GM23248 (cell line): ENCODE data around the gene CLEC2B. TPM values are rescaled to one million over a fixed set of nuclear protein-coding genes. Genes with fewer than 3 reads are reported as not detected.

Source experiments
- DNase-seq: peaks from one replicate; pipeline ENCODE4 v3.0.0-alpha.2; 2015
- H2AFZ ChIP-seq: fragments of 200-600 bp; sonication (generic); 2 replicates; pipeline ENCODE4 v1.6.1; 2016; ENCODE audit warnings: antibody characterized with exemption
- H3F3A ChIP-seq: fragments of 200-600 bp; sonication (generic); 2 replicates; pipeline ENCODE4 v1.6.1; 2016; ENCODE audit warnings: mild to moderate bottlenecking, antibody characterized with exemption, mixed run types; ENCODE audit not compliant: insufficient read depth
- H3K27ac ChIP-seq: fragments of 200-600 bp; sonication (generic); 2 replicates; pipeline ENCODE4 v1.5.1; 2016; ENCODE audit warnings: mild to moderate bottlenecking
- H3K27me3 ChIP-seq: fragments of 200-600 bp; sonication (generic); replicated peaks from 2 replicates; pipeline ENCODE4 v1.6.1; 2016; ENCODE audit warnings: mild to moderate bottlenecking; ENCODE audit not compliant: insufficient read depth
- H3K36me3 ChIP-seq: fragments of 200-600 bp; sonication (generic); 2 replicates; pipeline ENCODE4 v1.6.1; 2016; ENCODE audit warnings: low read depth, mild to moderate bottlenecking
- H3K4me1 ChIP-seq: fragments of 200-600 bp; sonication (generic); 2 replicates; pipeline ENCODE4 v1.6.1; 2016; ENCODE audit warnings: mild to moderate bottlenecking; ENCODE audit not compliant: insufficient read depth
- H3K4me2 ChIP-seq: fragments of 200-600 bp; sonication (generic); one replicate; pipeline ENCODE4 v1.6.1; 2016; ENCODE audit warnings: mild to moderate bottlenecking; ENCODE audit not compliant: unreplicated experiment
- H3K4me3 ChIP-seq: fragments of 200-600 bp; sonication (generic); 2 replicates; pipeline ENCODE4 v1.5.1; 2016; ENCODE audit warnings: mild to moderate bottlenecking
- H3K79me2 ChIP-seq: fragments of 200-600 bp; sonication (generic); 2 replicates; pipeline ENCODE4 v1.6.1; 2016; ENCODE audit warnings: mild to moderate bottlenecking; ENCODE audit not compliant: insufficient read depth
- H3K9ac ChIP-seq: fragments of 200-600 bp; sonication (generic); 2 replicates; pipeline ENCODE4 v1.6.1; 2016; ENCODE audit warnings: mild to moderate bottlenecking
- H3K9me2 ChIP-seq: fragments of 200-600 bp; sonication (generic); 2 replicates; pipeline ENCODE4 v1.6.1; 2016; ENCODE audit warnings: mixed run types, mild to moderate bottlenecking, moderate library complexity; ENCODE audit not compliant: insufficient read depth
- H3K9me3 ChIP-seq: fragments of 200-600 bp; sonication (generic); one replicate; pipeline ENCODE4 v1.6.1; 2017; ENCODE audit warnings: low read depth
- H4K20me1 ChIP-seq: fragments of 200-600 bp; sonication (generic); 2 replicates; pipeline ENCODE4 v1.6.0; 2016; ENCODE audit not compliant: insufficient read depth
- EZH2 ChIP-seq: fragments of 200-600 bp; sonication (generic); IDR thresholded peaks from 2 replicates; pipeline ENCODE4 v1.6.1; 2018; ENCODE audit warnings: antibody characterized with exemption, mild to moderate bottlenecking; ENCODE audit not compliant: insufficient read depth, poor library complexity, severe bottlenecking
- EZH2phosphoT487 ChIP-seq: fragments of 200-600 bp; sonication (generic); IDR thresholded peaks from 2 replicates; pipeline ENCODE4 v1.6.1; 2018; ENCODE audit warnings: antibody characterized with exemption, moderate library complexity, mild to moderate bottlenecking, low read depth; ENCODE audit not compliant: insufficient read depth
- WGBS, 2 experiments: methylation state at CpG; one replicate each; pipeline ENCODE4 v1.1.6; 2015 to 2017; ENCODE audit warnings: low lambda C conversion rate in 2 of 2, low coverage in 1 of 2; ENCODE audit errors: missing lambda C conversion rate in 2 of 2; 5-methylcytosine and 5-hydroxymethylcytosine counted together
- in situ Hi-C: fragments of 300-500 bp; cut with MboI; formaldehyde crosslinking; loops from 2 replicates; pipeline ENCODE4 v1.15.0; 2020
- polyA plus RNA-seq: library from polyadenylated mRNA; unstranded; fragments of >200 nt; fragmentation: Nextera tagmentation; extraction: Ambion mirVana; gene quantifications from 2 replicates; pipeline ENCODE4 v1.2.1, GENCODE V29; 2016
- total RNA-seq: library from RNA; depleted of rRNA; stranded (reverse); fragments of >200 nt; shearing (Covaris generic); gene quantifications from 2 replicates; pipeline ENCODE4 v1.2.3, GENCODE V29; 2014

The CLEC2B gene
- total and polyA plus RNA-seq, 2 experiments from 2014 or later = 7.2 to 12.2 TPM

DNA sequence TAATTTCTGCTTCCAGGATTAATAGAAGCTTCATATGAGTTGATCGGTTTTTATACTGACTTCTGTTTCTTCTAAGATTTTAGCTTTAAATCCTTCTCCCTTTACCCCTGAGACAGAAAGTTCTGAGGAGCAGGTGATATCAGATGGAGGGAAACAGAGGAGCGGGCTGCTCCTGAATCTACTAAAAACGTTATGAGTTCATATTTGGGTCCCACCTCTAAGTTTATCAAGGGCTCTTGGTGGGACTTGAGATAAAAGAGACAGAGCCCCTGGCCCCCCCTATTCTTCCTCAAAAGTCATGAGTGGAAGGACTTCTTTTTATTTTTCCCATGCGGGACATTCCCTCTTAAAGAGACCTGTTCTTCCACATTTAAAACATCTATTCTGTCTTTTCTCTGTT lies 39.2 kb upstream of the CLEC2B start:
- Histone ChIP-seq H3K4me3 (no peak overlapping the region), H3K9me3 (peaks cover 4% of the 10 kb centered on the region), H2AFZ (no peak overlapping the region), H3F3A (no peaks in the 10 kb centered on the region), H4K20me1 (no peaks in the 10 kb centered on the region), H3K27ac (no peak overlapping the region), H3K27me3 (0 out of 2 replicates have a peak, but pooled peaks cover 5% of the 10 kb centered on the region), H3K9me2 (no peaks in the 10 kb centered on the region), H3K36me3 (no peaks in the 10 kb centered on the region), H3K4me2 (no peak overlapping the region), H3K9ac (no peak overlapping the region), H3K79me2 (no peaks in the 10 kb centered on the region), H3K4me1 (no peaks in the 10 kb centered on the region)
- no peak for DNase-seq
- in situ Hi-C loops = no loop called here
- no peak for TF ChIP-seq EZH2
- no peak for TF ChIP-seq EZH2phosphoT487
- 57 to 60% methylated on average over 4 of the region's 4 CpGs for WGBS, 2 experiments

DNA sequence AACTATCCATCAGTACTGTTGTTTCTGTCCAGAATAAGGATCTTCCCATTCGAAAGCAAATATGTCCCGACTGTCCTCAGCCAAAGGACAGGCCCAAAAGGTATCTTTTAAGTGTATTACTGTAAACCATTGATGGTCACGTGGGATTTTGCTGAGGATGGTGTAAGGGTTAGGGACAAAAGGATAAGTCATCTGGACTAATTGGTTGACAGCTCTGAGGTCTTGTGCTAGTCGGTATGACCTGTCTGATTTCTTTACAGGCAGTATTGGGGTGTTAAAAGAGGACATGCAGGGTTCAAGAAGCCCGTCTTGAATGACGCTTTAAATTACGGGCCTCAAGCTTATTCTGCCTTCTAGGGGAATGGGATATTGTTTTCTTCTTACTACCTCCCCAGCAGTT lies 38.6 kb upstream of the CLEC2B start:
- no peaks in the 10 kb centered on the region for H3K9me2 ChIP-seq
- H3K79me2 ChIP-seq = no peaks in the 10 kb centered on the region
- no peaks in the 10 kb centered on the region for H3F3A ChIP-seq
- 56 to 60% methylated on average over 7 of the region's 7 CpGs for WGBS, 2 experiments
- H3K27me3 ChIP-seq = 0 out of 2 replicates have a peak, but pooled peaks cover 5% of the 10 kb centered on the region
- in situ Hi-C loops = no loop called here
- no peak for DNase-seq
- no peak overlapping the region for H3K9ac ChIP-seq
- no peaks in the 10 kb centered on the region for H3K36me3 ChIP-seq
- H3K4me1 ChIP-seq = no peaks in the 10 kb centered on the region
- H2AFZ ChIP-seq = no peak overlapping the region
- H3K27ac ChIP-seq = no peak overlapping the region
- no peak overlapping the region for H3K4me2 ChIP-seq
- H4K20me1 ChIP-seq = no peaks in the 10 kb centered on the region
- peaks cover 4% of the 10 kb centered on the region for H3K9me3 ChIP-seq
- TF ChIP-seq EZH2phosphoT487 (no peak), EZH2 (no peak)
- H3K4me3 ChIP-seq = no peak overlapping the region

DNA sequence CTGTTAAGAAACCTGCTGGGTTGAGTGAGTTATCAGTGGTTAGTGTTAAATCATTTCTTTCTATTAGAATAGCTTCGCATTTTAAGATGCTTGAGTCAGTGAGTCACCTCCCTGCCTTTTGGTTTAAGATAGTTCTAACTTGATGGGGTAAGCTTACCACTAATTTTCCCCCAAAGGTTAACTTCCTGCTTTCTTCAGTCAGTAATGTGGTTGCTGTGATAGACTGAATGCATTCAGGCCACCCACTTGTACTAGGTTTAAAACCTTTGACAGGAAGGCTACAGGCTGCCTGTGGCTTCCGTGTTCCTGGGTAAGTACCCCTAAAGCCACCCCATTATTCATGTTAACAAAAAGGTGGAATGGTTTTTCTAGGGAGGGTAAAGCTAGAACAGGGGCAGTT lies 37.7 kb upstream of the CLEC2B start:
- Histone ChIP-seq H3F3A (no peaks in the 10 kb centered on the region), H3K36me3 (no peaks in the 10 kb centered on the region), H3K27ac (no peak overlapping the region), H3K4me1 (no peaks in the 10 kb centered on the region), H3K9ac (no peak overlapping the region), H3K27me3 (0 out of 2 replicates have a peak, but pooled peaks cover 5% of the 10 kb centered on the region), H4K20me1 (no peaks in the 10 kb centered on the region), H3K79me2 (no peaks in the 10 kb centered on the region), H2AFZ (no peak overlapping the region), H3K4me3 (no peak overlapping the region), H3K9me2 (no peaks in the 10 kb centered on the region), H3K4me2 (no peak overlapping the region), H3K9me3 (peaks cover 4% of the 10 kb centered on the region)
- WGBS, 2 experiments = 47 to 62% methylated on average over 2 of the region's 2 CpGs
- in situ Hi-C loops = no loop called here
- no peak for TF ChIP-seq EZH2
- TF ChIP-seq EZH2phosphoT487 = no peak
- DNase-seq = peak; percentile 5

DNA sequence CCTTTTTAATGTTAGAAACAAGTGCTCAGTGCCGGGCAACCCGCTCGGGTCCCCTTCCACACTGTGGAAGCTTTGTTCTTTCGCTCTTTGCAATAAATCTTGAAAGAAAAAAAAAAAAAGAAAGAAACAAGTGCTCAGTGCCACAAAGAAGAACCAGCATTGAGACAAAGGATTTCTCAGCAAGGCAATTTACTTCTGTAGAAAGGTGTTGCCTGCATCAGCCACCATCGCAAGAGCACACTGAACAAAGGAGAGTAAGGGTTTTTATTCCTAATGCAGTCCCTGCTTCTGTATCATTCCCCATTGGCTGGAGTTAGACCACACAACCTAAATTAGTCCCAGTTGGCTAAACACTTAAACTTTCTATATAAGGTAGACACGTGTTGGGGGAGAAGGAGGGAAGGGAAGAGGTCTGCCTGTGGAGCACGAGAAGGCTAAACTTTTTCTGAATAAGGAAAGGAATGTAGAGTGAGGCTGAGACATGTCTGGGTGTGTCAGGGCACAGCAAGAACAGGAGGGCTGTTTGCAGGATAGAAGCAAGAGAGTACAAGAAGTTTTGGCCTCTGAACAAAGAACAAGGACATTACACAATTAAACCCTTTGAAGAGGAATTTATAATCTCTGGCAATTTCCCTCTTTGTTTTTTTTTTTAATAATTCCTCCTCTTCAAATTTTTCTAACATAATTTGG lies 33.5 kb upstream of the CLEC2B start:
- H3K9me3 ChIP-seq = no peaks in the 10 kb centered on the region
- in situ Hi-C loops = no loop called here
- no peaks in the 10 kb centered on the region for H3K36me3 ChIP-seq
- H3K27ac ChIP-seq = no peak overlapping the region
- DNase-seq = no peak
- no peaks in the 10 kb centered on the region for H3K4me1 ChIP-seq
- H3F3A ChIP-seq = no peaks in the 10 kb centered on the region
- no peak overlapping the region for H3K4me3 ChIP-seq
- no peaks in the 10 kb centered on the region for H3K9me2 ChIP-seq
- 50 to 51% methylated on average over 7 of the region's 7 CpGs for WGBS, 2 experiments
- H2AFZ ChIP-seq = no peak overlapping the region
- no peak for TF ChIP-seq EZH2
- TF ChIP-seq EZH2phosphoT487 = no peak
- no peaks in the 10 kb centered on the region for H4K20me1 ChIP-seq
- H3K4me2 ChIP-seq = no peak overlapping the region
- no peaks in the 10 kb centered on the region for H3K79me2 ChIP-seq
- peaks cover 5% of the 10 kb centered on the region; the same call in 1 of the 2 replicates for H3K27me3 ChIP-seq
- no peak overlapping the region for H3K9ac ChIP-seq

DNA sequence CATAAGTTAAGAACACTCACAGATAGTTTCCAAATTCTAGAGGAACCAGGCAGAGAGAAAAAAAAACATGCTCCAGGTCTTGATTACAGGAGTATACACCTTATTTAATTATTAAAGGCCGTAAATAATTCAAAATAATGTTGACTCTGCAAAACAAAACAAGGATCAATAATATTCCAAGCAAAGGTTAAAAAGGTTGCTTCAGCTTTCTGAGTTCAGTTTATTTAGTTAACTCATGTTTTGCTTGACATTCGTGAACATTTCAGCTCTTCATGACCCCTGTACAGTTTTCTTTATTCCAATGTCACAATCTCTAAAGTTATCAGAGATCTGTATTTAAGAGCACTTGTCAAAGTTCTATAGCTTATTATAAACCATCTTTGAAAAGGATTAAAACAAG lies 31.8 kb upstream of the CLEC2B start:
- Histone ChIP-seq H3K9ac (no peak overlapping the region), H3K4me2 (no peak overlapping the region), H3K27ac (no peak overlapping the region)

More for the DNA sequence above, 31.8 kb upstream of the CLEC2B start:
- no peaks in the 10 kb centered on the region for H3K36me3 ChIP-seq
- no peaks in the 10 kb centered on the region for H3K4me1 ChIP-seq
- H3K9me2 ChIP-seq = no peaks in the 10 kb centered on the region
- in situ Hi-C loops = no loop called here
- 29 to 41% methylated on average over 2 of the region's 2 CpGs for WGBS, 2 experiments
- DNase-seq = no peak
- no peak for TF ChIP-seq EZH2phosphoT487
- TF ChIP-seq EZH2 = no peak
- H3K9me3 ChIP-seq = no peaks in the 10 kb centered on the region
- no peaks in the 10 kb centered on the region for H4K20me1 ChIP-seq
- no peaks in the 10 kb centered on the region; the same call in 1 of the 2 replicates for H3K27me3 ChIP-seq
- no peak overlapping the region for H3K4me3 ChIP-seq
- H3F3A ChIP-seq = no peaks in the 10 kb centered on the region
- no peaks in the 10 kb centered on the region for H3K79me2 ChIP-seq
- no peak overlapping the region for H2AFZ ChIP-seq
